Measurements from ENCODE around the gene DVL2.

DVL2 gene

GRCh38 chr17:7191571-7192270 lies 42.6 kb downstream of the DVL2 start:
- DNase-seq (ENCODE audit: low read depth): peak; percentile 35
- no peak overlapping the region for H3K4me3 ChIP-seq (ENCODE audit: low read depth, low read length)
- TF ChIP-seq MYC (IDR thresholded peaks at IDR 0.05; ENCODE audit: low read depth, low read length) (no peak), POLR2A (IDR thresholded peaks at IDR 0.05; ENCODE audit: extremely low read depth, insufficient read length) (no peak)

- no peak for DNase-seq (ENCODE audit: low read depth)
- TF ChIP-seq, protein P1, sequence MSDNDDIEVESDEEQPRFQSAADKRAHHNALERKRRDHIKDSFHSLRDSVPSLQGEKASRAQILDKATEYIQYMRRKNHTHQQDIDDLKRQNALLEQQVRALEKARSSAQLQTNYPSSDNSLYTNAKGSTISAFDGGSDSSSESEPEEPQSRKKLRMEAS (IDR thresholded peaks at IDR 0.05; ENCODE audit: low read depth, low read length): no peak
- H3K4me3 ChIP-seq (ENCODE audit: low read depth, low read length): no peak overlapping the region
These were observed 43.2 kb downstream of the DVL2 start for GRCh38 chr17:7191069-7191468.

DNA sequence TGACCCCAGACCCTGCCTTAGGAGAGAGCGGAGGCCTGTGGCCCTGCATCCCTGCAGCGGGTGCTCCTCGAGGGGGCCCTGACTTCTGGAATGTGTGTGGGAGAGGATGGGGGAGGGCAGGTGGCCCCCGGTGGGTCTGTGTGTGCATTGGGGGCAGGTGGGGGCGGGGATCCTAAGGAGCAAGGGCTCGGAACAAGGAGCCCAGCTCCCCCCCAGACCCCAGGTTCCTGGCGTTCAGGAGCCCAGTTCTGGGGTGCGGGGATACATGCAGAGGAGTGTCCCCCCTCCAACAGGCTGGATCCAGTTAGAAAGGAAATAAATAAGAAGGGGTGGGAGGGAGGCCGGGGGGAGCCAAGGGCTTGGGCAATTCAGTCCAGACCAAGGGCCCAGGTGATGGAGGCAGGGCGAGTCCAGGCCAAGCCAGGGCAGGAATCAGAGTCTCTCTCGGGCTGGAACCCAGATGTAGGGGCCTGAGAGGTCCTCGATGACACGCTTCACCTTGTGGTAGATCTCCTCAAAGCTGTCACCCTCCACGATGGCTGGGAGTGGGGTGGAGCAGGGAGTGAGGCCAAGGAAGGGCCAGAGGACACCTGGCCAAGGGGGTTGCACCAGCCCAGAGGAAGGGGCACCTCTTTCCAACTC lies 43.9 kb downstream of the DVL2 start:
- no peak for DNase-seq (ENCODE audit: low read depth)
- no peak overlapping the region for H3K4me3 ChIP-seq (ENCODE audit: low read depth, low read length)
- TF ChIP-seq CTCF (IDR thresholded peaks at IDR 0.05; ENCODE audit: low read depth, low read length): no peak
- TF ChIP-seq POLR2A (IDR thresholded peaks at IDR 0.05; ENCODE audit: extremely low read depth, insufficient read length): no peak
- no peak for TF ChIP-seq MYC (IDR thresholded peaks at IDR 0.05; ENCODE audit: low read depth, low read length)
- TF ChIP-seq, protein P1 (IDR thresholded peaks at IDR 0.05; ENCODE audit: low read depth, low read length): no peak

DNA sequence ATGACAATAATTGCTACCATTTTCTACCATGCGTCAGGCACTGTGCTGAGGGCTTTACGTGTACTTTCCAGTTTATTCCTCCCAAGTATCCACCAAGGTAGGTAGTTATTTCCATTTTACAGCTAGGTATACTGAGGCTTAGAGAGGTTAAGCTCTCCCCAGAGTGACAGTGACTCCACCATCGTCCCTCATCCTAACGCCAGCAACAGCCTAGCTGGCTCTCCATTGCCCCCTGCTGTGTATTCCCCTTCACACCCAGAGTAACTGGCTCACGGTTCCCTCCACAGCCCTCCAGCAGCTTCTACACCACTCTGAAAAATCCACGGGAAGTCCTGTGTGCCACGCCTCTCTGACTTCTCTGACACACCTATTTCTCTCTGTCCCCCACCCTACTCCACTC lies 48.1 kb downstream of the DVL2 start:
- DNase-seq (ENCODE audit: low read depth): peak; percentile 39
- TF ChIP-seq, protein P1 (IDR thresholded peaks at IDR 0.05; ENCODE audit: low read depth, low read length): no peak
- TF ChIP-seq CTCF (IDR thresholded peaks at IDR 0.05; ENCODE audit: low read depth, low read length) (peak; percentile 16), MYC (IDR thresholded peaks at IDR 0.05; ENCODE audit: low read depth, low read length) (no peak), POLR2A (IDR thresholded peaks at IDR 0.05; ENCODE audit: extremely low read depth, insufficient read length) (no peak)
- no peak overlapping the region for H3K4me3 ChIP-seq (ENCODE audit: low read depth, low read length)

GRCh38 chr17:7184647-7185046 lies 49.7 kb downstream of the DVL2 start:
- DNase-seq (ENCODE audit: low read depth): no peak
- H3K4me3 ChIP-seq (ENCODE audit: low read depth, low read length): no peak overlapping the region
- no peak for TF ChIP-seq CTCF (IDR thresholded peaks at IDR 0.05; ENCODE audit: low read depth, low read length)
- TF ChIP-seq, protein P1 (IDR thresholded peaks at IDR 0.05; ENCODE audit: low read depth, low read length): no peak
- no peak for TF ChIP-seq MYC (IDR thresholded peaks at IDR 0.05; ENCODE audit: low read depth, low read length)
- no peak for TF ChIP-seq POLR2A (IDR thresholded peaks at IDR 0.05; ENCODE audit: extremely low read depth, insufficient read length)

DNA sequence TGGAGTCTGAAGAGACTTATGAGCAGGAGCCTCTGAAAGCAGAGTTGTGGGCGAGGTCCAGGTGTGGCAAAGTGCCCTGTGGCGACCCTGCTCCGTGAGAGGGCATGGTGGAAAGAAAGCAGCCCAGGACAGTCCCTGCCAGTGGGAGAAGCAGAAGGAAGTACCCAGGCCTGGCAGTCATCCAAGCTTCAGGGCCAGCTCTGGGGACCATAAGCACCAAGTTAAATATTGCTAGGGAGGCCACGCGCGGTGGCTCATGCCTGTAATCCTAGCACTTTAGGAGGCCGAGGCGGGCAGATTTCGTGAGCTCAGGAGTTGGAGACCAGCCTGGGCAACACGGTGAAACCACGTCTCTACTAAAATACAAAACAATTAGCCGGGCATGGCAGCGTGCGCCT lies 50.2 kb downstream of the DVL2 start:
- no peak for DNase-seq (ENCODE audit: low read depth)

More for the DNA sequence above, 50.2 kb downstream of the DVL2 start:
- TF ChIP-seq POLR2A (IDR thresholded peaks at IDR 0.05; ENCODE audit: extremely low read depth, insufficient read length) (no peak), MYC (IDR thresholded peaks at IDR 0.05; ENCODE audit: low read depth, low read length) (no peak), CTCF (IDR thresholded peaks at IDR 0.05; ENCODE audit: low read depth, low read length) (no peak)
- TF ChIP-seq, protein P1 (IDR thresholded peaks at IDR 0.05; ENCODE audit: low read depth, low read length): no peak
- H3K4me3 ChIP-seq (ENCODE audit: low read depth, low read length): no peak overlapping the region

Measured in NB4 (cell line).